GM18861 (cell line): Measurements from ENCODE around the gene FAM43B.

Experiments used
- ATAC-seq: cut with Tn5 transposase; IDR thresholded peaks from one replicate; pipeline ENCODE4 v1.9.1; 2021; ENCODE audit not compliant: unreplicated experiment

FAM43B gene

DNA sequence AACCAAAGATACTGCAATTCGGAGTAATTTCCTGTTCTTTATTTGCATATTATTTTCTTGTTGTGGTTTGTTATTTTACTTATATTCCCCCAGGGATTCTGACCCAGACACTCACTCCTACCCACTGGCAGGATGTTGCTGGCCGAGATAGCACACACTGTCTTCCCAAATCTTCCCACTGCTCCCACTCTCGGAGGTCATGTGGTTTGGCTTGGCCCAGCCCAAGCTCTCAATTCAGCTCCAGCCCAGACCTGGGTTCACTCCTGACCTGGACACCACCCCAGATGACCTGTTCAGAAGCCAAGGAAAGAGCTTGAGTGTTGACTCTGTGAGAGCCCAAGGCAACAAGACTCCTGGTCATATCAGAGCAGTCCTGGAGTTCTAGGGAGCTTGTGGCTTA is 1.2 kb upstream of the FAM43B start:
- ATAC-seq = no peak

DNA sequence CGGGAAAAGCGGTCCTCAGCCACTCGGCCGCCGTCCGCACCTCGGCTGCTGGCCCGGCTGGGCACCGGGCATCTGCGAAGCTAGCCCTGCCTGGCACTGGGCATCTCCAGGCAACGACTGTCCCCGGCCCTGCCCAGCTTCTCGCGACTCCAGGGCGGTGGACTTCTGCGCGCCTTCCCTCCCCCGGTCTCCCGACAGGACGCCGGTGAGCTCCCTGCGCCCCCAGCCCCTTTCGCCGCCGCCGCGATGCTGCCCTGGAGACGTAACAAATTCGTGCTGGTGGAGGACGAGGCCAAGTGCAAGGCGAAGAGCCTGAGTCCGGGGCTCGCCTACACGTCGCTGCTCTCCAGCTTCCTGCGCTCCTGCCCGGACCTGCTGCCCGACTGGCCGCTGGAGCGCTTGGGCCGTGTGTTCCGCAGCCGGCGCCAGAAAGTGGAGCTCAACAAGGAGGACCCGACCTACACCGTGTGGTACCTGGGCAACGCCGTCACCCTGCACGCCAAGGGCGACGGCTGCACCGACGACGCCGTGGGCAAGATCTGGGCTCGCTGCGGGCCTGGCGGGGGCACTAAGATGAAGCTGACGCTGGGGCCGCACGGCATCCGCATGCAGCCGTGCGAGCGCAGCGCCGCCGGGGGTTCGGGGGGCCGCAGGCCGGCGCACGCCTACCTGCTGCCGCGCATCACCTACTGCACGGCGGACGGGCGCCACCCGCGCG is 514 bp downstream of the FAM43B start:
- no peak for ATAC-seq

DNA sequence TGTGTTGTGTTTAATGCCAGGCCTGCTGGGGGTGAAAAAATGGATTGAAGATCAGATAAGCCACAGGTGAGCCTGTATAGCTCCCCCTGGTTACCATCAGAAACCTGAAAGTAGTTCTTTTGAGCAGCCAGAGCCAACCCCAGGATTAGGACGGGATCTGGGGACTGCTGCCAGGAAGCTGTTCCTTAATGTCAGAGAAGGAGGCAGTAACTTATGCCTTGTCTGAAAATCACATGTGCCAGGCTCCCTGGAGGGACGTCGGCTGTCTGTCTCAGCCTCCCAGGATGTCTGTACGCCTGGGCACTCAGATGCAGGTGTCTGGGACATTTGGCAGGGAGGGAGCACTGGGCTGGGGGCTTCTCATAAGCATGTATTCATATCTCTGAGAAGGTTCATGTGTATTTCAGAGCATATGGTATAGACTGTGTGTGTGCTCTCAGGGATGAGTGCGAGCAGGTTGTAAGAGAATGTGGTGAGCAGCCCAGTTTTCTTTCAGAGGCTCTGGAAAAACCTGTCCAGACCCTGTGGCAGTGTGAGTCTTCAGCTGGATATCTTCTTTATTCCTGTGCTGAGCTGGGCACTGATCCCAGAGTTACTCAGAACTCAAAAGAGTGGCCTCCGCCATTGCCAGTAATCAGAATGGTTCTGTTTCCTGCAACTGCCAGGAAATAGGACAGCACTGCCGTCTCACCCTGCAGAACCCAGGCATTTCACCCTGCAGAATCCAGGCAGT is 2.8 kb downstream of the FAM43B start:
- ATAC-seq = no peak

DNA sequence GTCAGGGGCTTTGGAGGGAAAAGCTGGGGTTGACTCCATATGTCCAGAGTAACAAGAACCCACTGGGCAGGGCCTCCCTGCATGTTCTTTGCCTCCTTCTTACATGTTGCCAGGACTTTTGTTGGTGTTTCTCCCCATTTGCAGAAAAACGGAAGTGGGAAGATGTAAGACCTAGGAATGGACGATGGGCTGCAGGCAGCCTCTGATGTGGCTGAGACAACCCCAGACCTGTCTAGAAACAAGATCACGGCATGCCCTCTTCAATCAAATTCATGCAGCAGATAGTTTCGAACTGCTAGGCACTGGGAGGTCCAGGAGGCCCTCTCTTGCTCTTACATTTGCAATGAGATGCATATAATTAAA is 3.4 kb downstream of the FAM43B start:
- ATAC-seq = no peak

DNA sequence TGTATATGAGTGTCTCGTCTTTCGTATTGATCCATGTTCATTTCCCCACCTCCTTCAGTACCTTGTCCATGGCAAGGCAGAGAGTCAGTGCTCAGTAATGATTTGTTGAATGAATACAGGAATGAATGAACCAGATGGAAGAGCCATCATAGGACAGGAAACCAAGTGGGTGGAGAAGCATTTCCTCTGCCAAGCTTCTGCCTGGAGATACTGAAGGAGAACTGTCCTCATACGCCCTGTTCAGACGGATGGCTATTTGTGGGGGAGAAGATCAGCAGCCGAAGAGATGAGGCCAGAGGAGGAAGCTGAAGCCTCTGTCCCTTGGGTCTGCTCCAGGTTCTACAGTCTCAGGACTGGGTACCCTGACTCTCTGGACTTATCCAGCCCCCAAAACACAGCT is 5.8 kb downstream of the FAM43B start:
- ATAC-seq = no peak

DNA sequence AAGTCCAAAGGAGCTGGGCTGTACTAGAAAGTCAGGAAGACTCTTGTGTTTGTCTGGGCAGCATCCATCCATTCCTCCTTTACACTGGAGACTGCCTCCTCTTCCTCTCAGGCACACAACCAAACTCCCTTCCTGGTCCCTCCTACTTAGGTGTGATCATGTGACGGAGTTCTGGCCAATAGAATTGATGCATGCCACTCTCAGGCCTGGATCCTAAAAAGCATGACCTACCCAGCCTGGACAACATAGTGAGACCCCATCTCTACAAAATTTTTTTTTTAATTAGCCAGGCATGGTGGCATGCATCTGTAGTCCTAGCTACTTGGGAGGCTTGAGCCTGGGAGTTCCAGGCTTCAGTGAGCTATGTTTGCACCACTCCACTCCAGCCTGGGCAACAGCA is 8.6 kb downstream of the FAM43B start:
- no peak for ATAC-seq

DNA sequence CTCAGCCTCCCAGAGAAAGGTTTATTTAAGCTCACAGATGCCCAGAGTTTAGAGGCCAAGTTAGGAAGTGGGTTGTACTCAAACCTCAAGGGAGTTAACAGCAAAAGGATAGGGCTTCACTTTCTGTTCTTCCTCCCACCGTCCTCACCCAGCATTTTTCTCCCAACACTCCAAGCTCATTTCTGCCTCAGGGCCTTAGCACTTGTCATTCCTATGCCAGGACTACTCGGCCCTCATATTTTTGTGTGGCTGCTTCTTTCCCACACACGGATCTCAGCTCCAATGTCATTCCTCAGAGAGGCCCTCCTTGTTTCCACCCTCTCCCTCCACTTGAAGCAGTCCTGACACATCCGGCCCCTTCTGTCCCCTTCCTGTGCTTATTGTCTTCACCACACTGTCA is 12.9 kb downstream of the FAM43B start:
- no peak for ATAC-seq

DNA sequence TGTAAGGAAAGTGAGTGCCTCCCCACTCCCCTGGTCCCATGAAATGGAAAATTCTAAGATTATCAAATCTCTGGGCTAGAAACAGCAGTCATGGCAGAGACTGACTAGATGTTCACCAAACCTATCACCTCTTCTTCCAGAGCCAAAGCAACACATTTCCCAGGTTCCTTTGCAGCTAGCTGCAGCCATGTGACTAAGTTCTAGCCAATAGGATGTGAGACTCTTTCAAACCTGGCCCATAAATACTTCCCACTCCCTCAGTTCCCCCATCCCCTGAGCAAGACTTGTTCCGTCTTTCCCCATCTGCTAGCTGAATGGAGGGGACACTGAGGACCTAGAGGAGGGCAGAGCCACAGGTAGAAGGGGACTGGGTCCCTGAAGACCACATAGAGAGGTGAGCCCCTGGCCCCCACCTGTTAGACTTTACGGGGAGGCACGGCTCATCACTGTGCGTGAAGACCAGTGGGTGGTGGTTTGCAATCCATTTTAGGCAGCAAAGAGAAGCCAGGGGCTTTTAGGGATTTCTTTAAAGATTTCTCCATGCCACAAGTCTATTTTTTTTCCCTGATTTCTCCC is 17.2 kb downstream of the FAM43B start:
- no peak for ATAC-seq

DNA sequence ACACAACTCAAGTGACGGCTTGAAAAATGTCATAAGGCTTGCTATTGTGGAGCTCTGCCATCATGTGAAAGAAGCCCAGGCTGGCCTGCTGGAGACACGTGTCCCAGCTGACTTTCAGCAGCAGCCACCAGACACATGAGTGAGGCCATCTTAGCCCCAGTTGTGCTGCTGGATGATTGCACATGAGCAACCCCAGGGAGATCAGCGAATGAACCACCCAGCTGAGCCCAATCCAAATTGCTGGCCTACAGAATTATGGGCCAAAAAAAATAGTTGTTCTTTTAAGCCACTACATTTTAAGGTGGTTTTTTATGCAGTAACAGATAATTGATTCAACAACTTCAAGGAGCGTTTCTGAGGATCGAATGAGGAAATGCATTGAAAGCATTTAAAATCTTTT is 19.1 kb downstream of the FAM43B start:
- no peak for ATAC-seq

DNA sequence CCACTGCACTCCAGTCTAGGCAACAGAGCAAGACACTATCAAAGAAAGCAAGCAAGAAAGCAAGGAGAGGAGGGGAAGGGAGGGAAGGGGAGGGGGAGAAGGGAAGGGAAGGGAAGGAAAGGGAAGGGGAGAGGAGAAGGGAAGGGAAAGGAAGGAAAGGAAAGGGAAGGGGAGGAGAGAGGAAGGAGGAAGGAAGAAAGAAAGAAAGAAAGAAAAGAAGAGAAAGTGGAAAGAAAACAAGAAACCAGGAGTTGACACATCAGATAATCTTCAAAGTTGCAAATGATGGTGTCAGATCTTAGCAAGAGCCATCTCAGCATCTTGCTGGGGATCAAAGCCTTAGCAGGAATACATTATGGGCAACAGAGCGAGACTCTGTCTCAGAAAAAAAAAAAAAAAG is 21.6 kb downstream of the FAM43B start:
- no peak for ATAC-seq

DNA sequence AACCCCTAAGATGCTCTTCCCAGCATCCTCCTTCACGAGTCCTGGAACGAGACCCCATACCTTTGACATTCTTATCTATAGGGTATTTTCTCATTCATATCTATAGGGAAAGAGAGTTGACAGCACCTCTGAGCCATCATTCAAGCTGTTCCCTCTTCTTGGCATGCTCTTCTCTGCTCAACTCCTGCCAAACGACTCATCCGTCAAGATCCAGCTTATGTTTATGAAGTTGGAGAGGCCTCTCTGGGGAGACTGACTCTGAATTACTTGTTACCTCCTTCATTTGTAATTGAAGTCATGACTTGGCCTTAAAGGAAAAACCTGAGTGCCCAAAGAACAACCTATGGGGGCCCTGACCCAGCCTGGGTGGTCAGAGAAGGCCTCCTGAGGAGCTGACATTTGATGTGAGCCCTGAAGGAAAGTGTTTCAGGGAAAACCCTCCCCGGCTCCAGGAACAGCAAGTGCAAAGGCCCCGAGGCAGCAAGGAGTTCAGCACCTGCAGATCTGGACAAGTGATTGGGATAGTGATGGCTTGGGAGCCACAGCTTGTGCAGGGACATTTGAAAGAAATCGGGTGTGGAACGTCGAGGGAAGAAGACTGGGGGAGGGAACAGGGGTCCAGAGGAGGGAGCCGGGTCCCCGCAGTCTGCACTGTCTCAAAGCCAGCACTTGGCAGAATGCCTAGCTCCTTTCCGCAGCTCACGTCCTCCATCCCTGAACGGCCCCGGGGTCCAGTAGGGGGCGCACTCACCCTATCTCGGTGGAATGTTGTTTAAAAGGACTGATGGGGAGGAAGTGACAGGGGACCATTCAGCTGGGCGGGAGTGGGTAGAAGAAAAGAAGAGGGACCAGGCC is 22.5 kb downstream of the FAM43B start:
- ATAC-seq = no peak

DNA sequence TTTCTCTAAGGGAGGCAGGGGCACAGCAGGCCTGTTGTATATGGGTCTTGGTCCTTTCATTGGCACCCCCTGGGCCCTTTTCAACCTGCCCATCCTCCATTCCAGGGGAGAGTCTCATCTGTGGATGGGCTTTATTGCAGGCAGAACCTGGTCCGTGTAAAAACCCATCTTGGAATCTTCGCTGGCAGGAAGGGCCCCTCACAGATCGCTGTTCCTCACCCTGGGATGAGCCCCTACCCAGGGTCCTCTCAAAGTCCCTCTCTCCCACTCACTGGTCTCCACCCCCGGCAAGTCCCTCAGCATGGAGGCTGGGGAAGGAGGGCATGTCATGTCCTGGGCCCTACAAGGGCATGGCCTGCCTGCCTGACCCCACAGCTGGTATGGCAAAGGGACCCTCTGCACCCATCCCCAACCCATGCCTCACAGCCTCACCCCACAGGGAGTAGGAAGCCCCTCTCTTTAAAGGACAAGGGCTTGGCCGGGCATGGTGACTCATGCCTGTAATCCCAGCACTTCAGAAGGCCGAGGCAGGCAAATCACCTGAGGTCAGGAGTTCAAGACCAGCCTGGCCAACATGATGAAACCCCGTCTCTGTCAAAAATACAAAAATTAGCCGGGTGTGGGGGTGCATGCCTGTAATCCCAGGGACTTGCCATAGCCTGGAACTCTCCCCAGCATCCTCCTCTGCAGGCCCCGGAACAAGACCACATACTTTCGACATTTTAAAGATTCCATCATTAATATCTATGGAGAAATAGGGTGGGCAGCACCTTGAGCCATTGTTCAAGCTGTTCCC is 23.4 kb downstream of the FAM43B start:
- no peak for ATAC-seq

DNA sequence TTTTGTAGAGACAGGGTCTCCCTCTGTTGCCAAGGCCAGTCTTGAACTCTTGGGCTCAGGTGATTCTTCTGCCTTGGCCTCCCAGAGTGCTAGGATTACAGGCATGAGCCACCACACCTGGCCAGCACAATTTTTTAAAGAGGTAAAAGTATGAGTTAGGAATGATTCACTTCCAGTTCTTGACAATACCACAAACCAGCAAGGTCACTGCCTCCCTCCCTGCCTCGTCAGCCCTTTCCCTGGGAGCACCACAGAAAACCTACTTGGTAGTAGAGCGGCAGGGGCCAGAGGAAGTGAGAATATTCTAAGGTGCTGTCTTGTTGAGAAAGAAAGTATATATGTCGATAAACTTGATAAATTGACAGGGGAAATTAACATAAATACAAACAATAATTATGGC is 25.7 kb downstream of the FAM43B start:
- no peak for ATAC-seq

DNA sequence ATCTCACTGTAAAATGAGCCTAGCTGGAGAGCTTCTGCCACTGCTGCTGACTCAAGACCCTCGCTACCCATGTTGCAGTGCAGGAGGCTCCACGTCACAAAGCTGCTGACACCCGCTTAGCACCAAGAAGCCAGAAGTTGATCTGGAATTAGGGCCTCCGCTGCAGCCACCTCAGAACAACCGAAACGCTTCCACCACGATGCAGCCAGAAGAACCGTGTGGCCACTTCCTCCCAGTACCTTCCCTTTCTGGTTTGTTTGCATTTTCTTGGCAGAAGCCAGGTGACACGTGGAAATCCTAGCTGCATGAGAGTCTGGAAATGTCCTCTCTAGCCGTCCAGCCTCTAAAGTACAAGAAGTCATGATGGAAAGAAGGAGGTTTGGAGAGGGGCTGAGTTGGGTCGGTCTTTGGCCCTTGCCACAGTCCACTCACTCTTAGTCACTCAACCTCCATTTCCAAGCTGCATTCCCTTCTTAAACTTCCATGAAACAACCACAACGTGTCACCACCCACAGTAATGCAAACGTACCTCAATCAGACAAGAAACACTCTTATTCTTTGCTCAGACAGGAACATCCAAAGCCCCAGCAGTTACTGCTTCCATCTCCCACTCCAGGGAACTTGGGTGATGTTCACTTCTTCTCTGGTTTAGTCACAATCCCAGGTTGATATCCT is 26.5 kb downstream of the FAM43B start:
- no peak for ATAC-seq

DNA sequence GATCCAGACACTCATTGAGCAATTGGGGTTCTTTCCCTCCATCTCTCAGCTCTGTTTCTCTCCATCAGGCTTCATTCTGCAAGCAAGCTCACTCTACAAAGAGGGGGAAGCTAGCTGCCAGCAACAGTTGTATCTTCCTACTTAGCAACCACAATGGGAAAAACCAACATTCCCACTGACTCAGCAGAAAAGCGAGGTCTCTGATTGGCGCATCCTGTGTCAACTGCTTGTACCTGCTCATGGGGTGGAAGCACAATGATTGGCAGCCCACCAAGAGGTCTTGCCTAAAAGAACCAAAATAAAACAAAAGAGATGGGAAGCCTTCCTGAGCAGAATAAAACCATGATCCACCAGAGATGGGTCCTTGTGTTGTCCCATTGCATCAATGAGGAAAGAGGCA is 32.5 kb downstream of the FAM43B start:
- ATAC-seq = no peak

DNA sequence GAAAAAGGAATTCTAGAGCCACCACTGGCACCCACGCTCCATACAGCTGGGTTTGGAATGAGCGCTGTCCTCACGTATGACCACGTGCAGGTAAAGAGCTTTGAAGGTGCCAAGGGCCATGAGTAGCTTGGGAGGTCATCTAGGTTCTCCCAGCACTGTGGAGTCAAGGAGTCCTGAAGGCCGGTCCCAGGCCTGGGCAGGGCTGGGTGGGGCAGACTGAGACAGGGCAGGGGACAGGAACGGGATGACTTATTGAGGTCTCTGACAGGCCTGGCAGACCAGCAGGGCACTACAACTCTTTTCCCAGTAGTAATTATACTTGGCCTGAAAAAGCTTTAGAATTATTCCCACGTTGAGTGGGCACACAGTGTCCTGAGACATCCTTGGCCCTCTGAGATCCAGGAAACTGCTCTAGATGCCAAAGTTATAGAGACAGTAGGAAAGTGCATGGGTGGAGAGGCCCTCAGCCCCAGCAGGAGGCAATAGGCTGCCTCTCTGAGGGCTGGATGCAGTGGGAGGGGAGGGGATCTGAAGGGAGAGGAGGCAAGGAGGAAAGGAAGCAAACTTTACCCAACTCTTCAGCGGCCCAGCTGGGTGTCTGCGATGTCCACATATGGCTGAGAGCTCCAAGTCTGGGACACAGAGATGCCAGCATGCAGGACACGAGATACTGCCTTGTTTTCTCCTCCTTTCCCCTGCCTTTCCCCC is 34.7 kb downstream of the FAM43B start:
- no peak for ATAC-seq

DNA sequence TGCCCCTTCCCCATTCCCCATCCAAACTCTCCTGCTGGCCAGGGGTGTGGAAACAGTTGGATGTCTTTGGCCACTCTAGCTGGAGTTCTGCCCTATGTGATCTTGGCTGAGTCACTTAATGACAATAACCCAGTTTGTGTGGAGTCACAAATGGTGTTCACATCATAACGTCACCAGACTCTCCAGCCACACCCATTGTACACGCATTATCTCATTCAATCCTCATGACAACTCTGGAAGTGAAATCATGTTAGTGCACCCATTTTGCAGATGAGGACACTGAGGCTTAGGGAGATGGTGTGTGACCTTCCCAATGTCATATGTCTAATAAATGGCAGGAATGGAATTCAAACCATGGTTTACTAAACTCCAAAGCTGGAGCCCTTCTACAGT is 35.3 kb downstream of the FAM43B start:
- ATAC-seq = no peak

DNA sequence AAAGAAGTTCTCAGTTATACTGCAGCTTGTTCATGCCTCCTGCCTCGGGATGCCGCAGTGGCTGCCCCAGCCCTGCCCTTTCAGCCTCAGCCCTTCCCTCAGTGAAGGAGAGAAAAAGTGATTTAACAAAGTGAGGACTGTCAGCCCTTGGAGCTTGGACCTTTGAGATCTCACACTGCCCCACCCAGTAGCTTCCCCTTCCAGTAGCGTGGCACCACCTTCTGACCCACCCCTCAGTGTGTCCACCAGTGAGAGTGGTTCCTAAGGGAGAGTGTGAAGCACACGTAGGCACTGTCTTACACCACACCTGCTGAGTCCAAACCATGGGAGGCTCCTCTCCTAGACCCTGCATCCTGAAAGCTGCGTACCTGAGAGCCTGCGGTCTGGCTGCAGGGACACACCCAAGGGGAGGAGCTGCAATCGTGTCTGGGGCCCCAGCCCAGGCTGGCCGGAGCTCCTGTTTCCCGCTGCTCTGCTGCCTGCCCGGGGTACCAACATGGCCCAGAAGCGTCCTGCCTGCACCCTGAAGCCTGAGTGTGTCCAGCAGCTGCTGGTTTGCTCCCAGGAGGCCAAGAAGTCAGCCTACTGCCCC is 36.4 kb downstream of the FAM43B start, which contains the start of gene CDA:
Gene CDA (plus strand): TSS at position 464 of the 592 bp plus-strand sequence. CDS start 33 bp downstream, at position 497.
- ATAC-seq = no peak
